GM19025 (cell line): ENCODE measurements around the gene FBLN2.

ENCODE experiments used
- ATAC-seq: cut with Tn5 transposase; IDR thresholded peaks from one replicate; pipeline ENCODE4 v1.9.1; 2021; ENCODE audit warnings: mild to moderate bottlenecking, low read depth, moderate library complexity; ENCODE audit not compliant: unreplicated experiment

FBLN2 gene

GRCh38 chr3:13673207-13673606 is 124.3 kb downstream of the FBLN2 start:
- ATAC-seq, result no peak

- ATAC-seq, result no peak
Measured at GRCh38 chr3:13674538-13675185, 125.7 kb downstream of the FBLN2 start.

DNA sequence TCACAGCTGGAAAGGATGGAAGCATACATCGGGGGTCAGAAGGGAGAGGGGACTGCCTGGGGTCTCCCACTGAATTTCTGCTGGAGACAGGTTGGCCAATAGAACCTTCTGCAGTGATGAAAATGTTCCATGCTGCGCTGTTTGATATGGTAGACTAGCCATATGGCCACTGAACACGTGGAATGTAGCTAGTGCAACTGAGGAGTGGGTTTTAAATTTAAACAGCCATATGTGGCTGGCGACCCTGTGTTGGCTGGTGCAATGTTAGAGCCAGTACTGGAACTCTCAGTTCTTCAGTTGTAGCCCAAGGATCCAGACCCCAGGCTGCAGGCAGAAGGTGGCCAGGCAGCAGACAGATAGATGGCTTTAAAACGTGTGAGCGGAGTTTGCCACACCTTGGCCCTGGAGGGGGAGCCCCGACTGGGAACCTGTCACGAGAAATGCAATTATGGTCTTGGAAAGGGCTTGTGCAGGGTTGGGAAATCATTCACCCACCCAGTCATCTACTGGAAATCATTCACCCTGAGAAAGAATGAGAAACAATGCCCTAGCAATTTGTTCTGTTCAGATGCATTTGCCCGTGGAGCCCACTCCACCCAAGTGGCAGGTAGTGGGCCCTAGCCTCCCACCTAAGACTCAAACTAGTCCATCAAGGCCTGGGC is 127.6 kb downstream of the FBLN2 start:
- ATAC-seq, result no peak

GRCh38 chr3:13677272-13677671 is 128.3 kb downstream of the FBLN2 start:
- ATAC-seq, result no peak

GRCh38 chr3:13681931-13682330 is 133.0 kb downstream of the FBLN2 start:
- ATAC-seq, result no peak

GRCh38 chr3:13682331-13683013 is 133.5 kb downstream of the FBLN2 start:
- ATAC-seq, result no peak

GRCh38 chr3:13683288-13683687 is 134.4 kb downstream of the FBLN2 start:
- ATAC-seq, result no peak

- no peak for ATAC-seq
Measured at GRCh38 chr3:13683772-13684171, 134.8 kb downstream of the FBLN2 start.

DNA sequence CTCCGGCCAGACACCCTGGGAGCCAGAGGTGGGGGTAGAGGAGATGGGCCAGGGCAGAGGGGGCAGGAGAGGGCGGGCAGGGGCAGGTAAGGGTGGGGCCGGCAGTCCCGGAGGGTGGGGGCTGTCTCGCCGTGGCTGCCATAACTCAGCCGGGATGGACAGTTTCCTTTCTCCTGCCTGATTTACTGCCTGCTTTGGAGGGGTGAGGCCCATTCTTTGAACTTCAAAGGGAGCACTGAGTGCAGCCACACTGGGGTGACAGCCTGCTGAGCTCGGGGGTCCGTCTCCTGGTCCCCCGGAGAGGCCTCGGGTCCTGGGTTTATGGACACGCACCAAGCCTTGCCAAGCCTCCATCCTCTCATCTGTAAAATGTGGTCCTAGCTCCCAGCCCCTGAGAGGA is 135.4 kb downstream of the FBLN2 start:
- no peak for ATAC-seq

DNA sequence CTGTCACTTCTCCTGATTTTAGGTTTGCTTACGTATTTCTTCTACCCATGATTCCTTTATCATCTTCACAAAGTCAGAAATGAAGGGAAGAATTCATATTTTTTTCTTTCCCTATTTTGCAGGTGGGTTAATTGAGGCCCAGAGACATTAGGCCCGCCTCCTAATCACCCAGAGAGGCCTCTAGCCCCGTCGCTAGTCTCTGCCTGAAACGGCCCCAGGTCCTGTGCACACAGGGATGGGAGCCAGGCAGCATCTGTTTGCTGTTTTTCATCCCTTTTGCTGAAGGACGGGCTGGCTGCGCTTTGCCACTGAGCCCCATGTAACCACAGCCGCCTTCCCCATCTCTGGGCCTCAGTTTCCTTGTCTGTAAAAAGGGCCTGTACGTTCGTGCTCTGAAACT is 135.9 kb downstream of the FBLN2 start:
- no peak for ATAC-seq

GRCh38 chr3:13685721-13686120 is 136.8 kb downstream of the FBLN2 start:
- no peak for ATAC-seq

- no peak for ATAC-seq
Measured at GRCh38 chr3:13686367-13687160, 137.6 kb downstream of the FBLN2 start.

- ATAC-seq, result no peak
Measured at GRCh38 chr3:13687517-13687943, 138.6 kb downstream of the FBLN2 start.
